Stimulated activated CD4-positive, alpha-beta T cell treated with anti-CD3 and anti-CD28 coated beads, TNF-alpha, amount 100 ng/mL, for 1 hour (primary cell): ENCODE results near the gene TRIM16.
"Not testable (repeated sequence)": the region's sequence is repeated elsewhere in the genome, so short reads cannot be mapped to it uniquely, and the experiment has no call there.

Source experiments
- DNase-seq, 3 donors: peaks; one replicate each; pipeline ENCODE4 v3.0.0-alpha.2; 2020; ENCODE audit warnings: low read depth in 3 of 3, low spot score in 1 of 3

Gene TRIM16

DNA sequence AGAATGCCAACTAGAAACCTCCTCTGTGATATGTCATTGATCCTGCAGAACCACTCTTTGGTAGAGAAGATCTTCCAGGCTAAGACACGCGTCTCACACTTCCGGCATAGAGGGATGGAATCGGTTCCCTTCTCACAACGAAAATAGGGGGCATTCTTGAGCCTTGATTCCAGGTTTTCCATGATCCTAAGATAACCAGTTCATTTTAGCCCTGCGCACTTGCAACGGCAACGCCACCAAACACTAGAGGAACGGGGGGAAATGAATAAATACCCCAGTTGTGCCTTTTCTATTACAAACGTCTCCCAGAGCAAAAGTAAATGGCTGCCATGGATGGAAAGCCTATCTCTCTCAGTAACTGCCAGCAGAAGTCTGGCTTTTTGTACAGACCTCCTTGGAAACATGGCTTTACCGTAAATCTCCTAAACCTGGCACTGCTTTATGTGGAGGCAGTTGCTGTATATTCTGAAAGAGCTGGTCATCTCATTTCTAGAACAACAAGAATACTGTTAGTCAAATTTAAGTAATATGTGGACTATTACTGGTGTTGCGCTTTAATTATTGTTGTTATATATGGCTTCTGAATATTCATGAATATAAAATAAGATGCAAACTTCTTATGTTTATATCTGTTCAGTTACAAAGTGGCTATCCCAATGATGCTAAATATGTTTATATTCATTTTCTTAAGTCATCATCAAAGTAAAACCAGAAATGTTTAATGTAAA is 64.6 kb downstream of the TRIM16 start, which contains the start of gene FBXW10B:
Gene FBXW10B (minus strand): TSS at position 374 of the 728 bp plus-strand sequence. CDS start 192 bp downstream, at position 182.
- DNase-seq, result not testable (repeated sequence)

- not testable (repeated sequence) for DNase-seq
Measured at GRCh38 chr17:15616828-15617227, 67.3 kb downstream of the TRIM16 start.

DNA sequence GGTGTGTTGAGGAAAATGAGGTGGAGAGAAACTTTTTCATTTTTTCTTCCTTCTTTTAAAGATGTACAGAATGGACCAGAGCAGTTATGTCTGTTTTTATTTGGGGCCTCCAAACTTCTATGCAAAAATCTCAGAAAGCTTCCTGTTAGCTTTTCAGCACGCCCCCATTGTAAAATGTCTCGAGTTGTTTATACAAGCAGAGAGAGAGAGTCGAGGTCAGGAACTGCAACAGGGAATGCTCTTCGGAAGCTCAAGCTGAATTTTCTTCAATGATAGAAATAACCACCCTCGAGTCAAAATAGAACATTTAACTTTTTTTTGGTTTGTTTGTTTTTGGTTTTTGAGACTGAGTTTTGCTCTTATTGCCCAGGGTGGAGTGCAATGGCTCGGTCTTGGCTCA is 68.3 kb downstream of the TRIM16 start:
- not testable (repeated sequence) for DNase-seq

DNA sequence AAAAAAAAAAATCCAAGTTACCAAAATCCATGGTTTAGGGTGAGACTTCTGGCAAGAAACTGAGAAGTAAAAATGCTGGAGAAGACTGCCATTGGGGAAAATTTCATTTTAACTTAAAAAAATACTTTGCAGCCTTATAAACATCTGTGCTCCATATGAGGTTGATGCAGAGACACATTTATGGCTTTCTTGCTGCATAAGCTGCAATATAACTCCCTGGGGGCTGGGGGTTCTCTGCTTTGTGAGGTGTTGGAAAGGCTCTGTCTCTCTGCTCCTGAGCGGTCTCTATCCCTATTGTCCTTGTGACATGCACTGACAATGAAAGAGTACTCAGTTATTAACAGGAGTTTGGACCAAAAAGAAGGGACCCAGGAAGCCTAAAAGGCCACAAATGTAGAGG is 71.0 kb downstream of the TRIM16 start:
- not testable (repeated sequence) for DNase-seq

GRCh38 chr17:15592960-15593359 is 91.2 kb downstream of the TRIM16 start:
- DNase-seq, result not testable (repeated sequence)

- DNase-seq, result not testable (repeated sequence)
Measured at GRCh38 chr17:15591986-15592385, 92.1 kb downstream of the TRIM16 start.

- not testable (repeated sequence) for DNase-seq
Measured at GRCh38 chr17:15590844-15591243, 93.3 kb downstream of the TRIM16 start.

- not testable (repeated sequence) for DNase-seq
Measured at GRCh38 chr17:15589544-15590536, 94.3 kb downstream of the TRIM16 start.

GRCh38 chr17:15588017-15588416 is 96.1 kb downstream of the TRIM16 start:
- DNase-seq, result not testable (repeated sequence)

DNA sequence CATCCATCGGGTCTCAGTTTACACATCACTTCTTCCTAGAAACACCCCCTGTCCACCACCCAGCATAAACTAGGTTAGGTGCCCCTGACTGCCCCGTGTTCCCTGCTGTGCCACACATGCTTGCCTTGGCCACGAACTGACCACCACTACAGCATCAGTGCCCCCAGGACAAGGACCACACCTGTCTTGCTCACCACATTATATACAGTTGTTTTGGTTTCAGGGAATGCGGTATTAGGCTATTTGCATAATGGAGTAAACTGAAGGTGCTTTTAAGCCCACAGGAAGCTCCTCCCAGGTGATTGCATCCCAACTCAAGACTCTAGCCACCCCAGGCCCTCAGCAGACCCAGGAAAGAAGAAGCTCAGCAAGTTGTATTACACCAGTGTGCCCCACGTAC is 100.8 kb downstream of the TRIM16 start:
- DNase-seq, result not testable (repeated sequence)

DNA sequence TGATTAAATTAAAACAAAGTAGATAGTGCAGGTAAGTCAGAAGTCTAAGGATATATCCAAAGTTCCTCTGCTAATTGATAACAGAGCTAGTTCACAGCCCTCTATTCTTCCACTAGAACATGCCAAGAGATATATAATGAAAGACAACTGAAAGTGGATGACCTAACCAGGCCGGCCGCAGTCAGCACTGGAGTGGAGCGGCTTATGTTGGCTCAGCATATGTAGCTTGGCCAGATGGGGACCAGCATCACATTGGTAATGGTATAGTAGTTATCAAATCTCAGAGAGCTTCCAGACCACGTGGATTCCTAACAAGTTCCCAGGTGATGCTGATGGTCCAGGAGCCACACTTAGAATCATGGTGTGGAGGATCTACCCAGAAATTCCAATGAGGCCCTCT is 102.6 kb downstream of the TRIM16 start:
- DNase-seq, result not testable (repeated sequence)
